SH-SY5Y (cell line): ENCODE data around the gene ZNF311.

Experiments used
- GATA2 ChIP-seq: IDR thresholded peaks from 2 replicates; pipeline ENCODE4 v1.6.1; 2011; ENCODE audit warnings: mild to moderate bottlenecking, low read depth, low read length
- GATA3 ChIP-seq: IDR thresholded peaks from 2 replicates; pipeline ENCODE4 v1.6.1; 2011; ENCODE audit warnings: low read depth, mild to moderate bottlenecking, low read length, moderate library complexity

DNA sequence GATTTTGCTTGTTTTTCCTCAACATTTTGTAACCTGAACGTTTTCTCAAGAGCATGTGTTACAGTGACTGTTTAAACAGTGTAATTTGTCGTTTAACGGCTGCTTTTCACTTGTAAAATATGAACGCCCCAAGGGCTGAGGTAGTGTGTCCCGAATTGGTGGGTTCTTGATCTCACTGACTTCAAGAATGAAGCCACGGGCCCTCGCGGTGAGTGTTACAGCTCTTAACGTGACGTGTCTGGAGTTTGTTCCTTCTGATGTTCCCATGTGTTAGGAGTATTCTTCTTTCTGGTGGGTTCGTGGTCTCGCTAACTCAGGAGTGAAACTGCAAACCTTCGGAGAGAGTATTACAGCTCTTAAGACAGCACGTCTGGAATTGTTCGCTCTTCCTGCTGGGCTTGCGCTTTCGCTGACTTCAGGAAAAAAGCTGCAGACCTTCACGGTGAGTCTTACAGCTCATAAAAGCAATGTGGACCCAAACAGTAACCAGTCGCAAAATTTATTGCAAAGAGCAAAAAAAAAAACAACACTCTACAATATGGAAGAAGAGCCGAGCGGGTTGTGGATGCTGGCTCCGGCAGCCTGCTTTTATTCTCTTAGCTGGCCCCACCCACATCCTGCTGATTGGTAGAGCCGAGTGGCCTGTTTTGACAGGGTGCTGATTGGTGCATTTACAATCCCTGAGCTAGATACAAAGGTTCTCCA lies 56.2 kb downstream of the ZNF311 start:
- TF ChIP-seq GATA2: no peak
- TF ChIP-seq GATA3: no peak
